Measurements from ENCODE around the gene PAPPA2.

PAPPA2 gene

DNA sequence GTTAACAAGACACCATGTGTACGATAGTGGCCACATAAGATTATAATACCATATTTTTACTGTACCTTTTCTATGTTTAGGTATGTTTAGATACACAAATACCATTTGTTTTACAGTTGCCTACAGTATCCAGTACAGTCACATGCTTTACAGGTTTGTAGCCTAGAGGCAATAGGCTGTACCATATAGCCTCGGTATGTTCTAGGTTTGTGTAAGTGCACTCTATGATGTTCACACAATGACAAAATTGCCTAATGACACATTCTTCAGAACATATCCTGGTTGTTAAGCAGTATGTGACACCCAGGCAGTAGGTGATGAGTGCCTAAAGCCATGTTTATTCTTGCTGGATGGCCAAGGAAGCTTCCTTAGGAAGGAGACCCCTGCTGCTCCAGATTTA lies 111.8 kb downstream of the PAPPA2 start:
- Mint-ChIP-seq H3K27ac (no peak overlapping the region), H3K4me3 (no peak overlapping the region), H3K36me3 (ENCODE audit: low read depth) (no peaks in the 10 kb centered on the region), H3K27me3 (no peaks in the 10 kb centered on the region), H3K4me1 (ENCODE audit: low read depth) (no peaks in the 10 kb centered on the region), H3K9me3 (no peaks in the 10 kb centered on the region)
- intact Hi-C loops (cut with micrococcal nuclease) = no loop called here

DNA sequence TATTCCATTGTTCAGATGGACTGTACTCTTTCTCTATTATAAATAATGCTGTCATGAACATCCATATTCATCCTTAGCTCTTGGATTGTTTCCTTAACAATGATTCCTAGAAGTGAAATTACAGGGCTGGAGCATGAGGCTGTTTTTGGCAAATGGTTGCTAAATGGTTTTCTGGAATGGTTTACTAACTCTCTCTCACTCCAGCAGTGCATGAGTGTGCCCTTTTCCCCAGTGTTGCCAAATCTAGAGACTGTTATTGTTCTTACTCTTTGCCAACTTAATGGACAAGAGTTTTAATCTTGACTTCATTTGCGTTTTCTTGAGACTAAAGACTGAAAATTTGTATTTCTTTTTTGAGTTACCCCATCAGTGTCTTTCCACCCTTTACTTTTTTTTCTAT lies 113.0 kb downstream of the PAPPA2 start:
- Mint-ChIP-seq H3K4me1 (ENCODE audit: low read depth) (no peaks in the 10 kb centered on the region), H3K9me3 (no peaks in the 10 kb centered on the region), H3K4me3 (no peak overlapping the region), H3K36me3 (ENCODE audit: low read depth) (no peaks in the 10 kb centered on the region), H3K27ac (no peak overlapping the region), H3K27me3 (no peaks in the 10 kb centered on the region)
- intact Hi-C loops (cut with micrococcal nuclease) = no loop called here

DNA sequence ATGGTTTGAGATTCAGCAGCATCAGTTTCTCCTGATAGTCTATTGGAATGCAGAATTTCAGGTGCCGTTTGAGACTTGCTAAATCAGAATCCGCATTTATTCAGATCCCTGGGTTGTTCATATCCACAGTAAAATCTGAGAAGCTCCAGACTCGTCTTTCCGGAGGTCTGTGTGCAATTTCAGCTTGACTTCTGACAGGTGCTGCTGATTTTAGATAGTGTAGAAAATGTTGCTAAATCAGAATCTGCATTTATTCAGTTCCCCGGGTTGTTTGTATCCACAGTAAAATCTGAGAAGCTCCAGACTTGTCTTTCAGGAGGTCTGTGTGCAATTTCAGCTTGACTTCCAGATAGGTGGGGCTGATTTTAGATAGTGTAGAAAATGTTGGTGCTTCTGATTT lies 113.7 kb downstream of the PAPPA2 start:
- Mint-ChIP-seq H3K36me3 (ENCODE audit: low read depth) (no peaks in the 10 kb centered on the region), H3K27me3 (no peaks in the 10 kb centered on the region), H3K9me3 (no peaks in the 10 kb centered on the region), H3K4me1 (ENCODE audit: low read depth) (no peaks in the 10 kb centered on the region), H3K4me3 (no peak overlapping the region), H3K27ac (no peak overlapping the region)
- intact Hi-C loops (cut with micrococcal nuclease) = no loop called here

DNA sequence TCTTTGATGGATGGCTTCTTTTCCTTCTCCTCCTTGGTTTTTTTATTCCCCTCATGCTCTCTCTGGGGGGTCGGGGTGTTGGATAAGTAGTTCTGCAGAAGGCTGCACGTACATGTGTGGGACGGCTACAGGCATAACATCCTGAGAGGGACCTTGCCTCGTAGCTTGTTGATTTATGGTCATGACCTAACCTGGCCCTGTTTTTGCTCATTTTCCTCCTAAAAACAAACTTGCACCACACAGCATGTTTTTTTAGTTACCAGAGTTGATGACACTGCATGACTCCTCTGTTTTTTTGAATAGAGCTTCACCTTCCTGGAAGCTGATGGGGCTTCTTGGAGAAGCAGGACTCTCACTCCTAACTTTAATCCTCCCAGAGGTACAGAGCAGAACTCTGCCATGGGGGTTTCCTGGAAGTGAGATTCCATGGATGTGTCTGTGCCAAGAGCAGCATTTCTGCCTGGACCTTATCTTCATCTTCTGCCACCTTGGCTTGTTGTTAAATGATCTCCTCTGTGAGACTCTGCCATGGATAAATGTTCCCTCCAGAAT lies 114.7 kb downstream of the PAPPA2 start:
- no peaks in the 10 kb centered on the region for H3K9me3 Mint-ChIP-seq
- H3K36me3 Mint-ChIP-seq (ENCODE audit: low read depth) = no peaks in the 10 kb centered on the region
- intact Hi-C loops (cut with micrococcal nuclease) = no loop called here
- H3K4me3 Mint-ChIP-seq = no peak overlapping the region
- H3K4me1 Mint-ChIP-seq (ENCODE audit: low read depth) = no peaks in the 10 kb centered on the region
- H3K27ac Mint-ChIP-seq = no peak overlapping the region
- H3K27me3 Mint-ChIP-seq = no peaks in the 10 kb centered on the region

DNA sequence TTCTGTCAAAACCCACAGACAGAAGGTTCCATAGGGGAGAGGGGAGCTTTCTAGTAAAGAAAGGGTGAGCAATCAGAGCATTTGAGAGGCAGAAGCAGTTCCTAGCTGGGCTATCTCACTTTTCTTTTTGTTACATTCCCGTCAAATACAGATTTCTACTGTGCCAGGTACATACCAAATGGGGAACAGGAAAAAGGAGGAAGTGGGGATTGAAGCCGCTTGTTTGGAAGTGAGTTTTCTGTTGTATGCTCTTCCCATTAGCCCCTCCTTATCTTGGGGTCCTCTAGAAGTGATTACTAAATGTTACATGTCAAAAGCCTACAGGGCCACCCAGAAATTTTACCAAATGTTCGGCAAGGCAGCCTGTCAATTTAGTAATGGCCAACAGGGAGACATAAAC lies 116.1 kb downstream of the PAPPA2 start:
- Mint-ChIP-seq H3K27ac (no peak overlapping the region), H3K4me3 (no peak overlapping the region), H3K4me1 (ENCODE audit: low read depth) (no peaks in the 10 kb centered on the region), H3K36me3 (ENCODE audit: low read depth) (no peaks in the 10 kb centered on the region), H3K9me3 (peaks cover under 1% of the 10 kb centered on the region), H3K27me3 (no peaks in the 10 kb centered on the region)
- intact Hi-C loops (cut with micrococcal nuclease) = no loop called here

DNA sequence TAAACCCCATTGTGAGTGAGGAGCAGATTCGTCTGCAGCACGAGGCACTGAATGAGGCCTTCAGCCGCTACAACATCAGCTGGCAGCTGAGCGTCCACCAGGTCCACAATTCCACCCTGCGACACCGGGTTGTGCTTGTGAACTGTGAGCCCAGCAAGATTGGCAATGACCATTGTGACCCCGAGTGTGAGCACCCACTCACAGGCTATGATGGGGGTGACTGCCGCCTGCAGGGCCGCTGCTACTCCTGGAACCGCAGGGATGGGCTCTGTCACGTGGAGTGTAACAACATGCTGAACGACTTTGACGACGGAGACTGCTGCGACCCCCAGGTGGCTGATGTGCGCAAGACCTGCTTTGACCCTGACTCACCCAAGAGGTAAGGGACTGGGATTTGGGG lies 132.2 kb downstream of the PAPPA2 start:
- Mint-ChIP-seq H3K27me3 (no peaks in the 10 kb centered on the region), H3K4me3 (no peak overlapping the region), H3K4me1 (ENCODE audit: low read depth) (no peaks in the 10 kb centered on the region), H3K9me3 (no peaks in the 10 kb centered on the region), H3K36me3 (ENCODE audit: low read depth) (no peaks in the 10 kb centered on the region), H3K27ac (no peak overlapping the region)
- intact Hi-C loops (cut with micrococcal nuclease) = no loop called here

DNA sequence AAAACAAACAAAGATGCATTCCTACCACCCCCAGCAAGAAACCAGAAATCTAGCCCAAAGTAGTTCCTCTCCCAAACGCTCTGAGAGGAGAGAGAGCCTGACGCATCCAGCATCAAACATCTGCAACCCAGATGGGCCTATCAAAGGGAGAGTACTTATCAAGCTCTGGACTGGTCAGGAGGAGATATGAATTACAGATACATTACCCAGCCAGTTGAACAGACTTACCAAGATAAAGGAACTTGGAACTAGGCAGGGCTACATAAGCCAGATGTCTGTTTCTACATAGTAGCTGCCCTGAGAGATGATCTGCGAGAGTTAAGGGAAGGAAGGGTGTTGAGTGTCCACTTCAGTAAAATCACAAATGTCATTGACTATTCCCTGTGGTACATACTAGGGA lies 138.4 kb downstream of the PAPPA2 start:
- Mint-ChIP-seq H3K4me3 (no peak overlapping the region), H3K36me3 (ENCODE audit: low read depth) (no peaks in the 10 kb centered on the region), H3K27ac (no peak overlapping the region), H3K27me3 (no peaks in the 10 kb centered on the region), H3K4me1 (ENCODE audit: low read depth) (no peaks in the 10 kb centered on the region), H3K9me3 (no peaks in the 10 kb centered on the region)
- intact Hi-C loops (cut with micrococcal nuclease) = no loop called here

DNA sequence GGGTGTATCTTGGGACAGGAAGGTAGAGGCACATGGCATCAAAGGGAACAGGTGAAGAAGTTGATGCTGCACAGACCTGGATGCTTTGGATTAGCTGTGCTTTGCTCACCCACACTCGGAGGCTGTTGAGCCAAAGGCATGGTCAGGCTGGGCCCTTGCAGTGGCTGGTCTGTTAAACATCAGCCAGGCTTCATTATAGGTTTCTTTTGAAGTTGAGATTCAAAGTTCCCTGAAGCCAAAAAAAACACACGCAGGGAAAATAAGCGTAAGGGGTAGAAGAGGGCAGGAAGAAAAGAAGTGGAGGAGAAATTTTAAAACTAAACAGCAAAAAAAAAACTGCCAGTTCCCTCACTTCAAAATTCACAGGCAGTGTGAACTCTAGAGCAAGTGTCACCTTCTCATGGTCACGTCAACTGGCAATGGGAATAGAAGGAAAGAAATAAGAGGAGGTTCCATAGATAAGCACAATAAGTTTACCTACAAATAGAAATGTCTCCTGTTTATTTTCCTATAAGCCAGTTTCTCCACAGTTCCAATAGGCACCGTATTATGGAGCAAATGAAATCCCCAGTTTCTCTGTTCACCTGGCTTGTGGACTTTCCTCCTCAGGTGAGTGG lies 139.5 kb downstream of the PAPPA2 start:
- H3K27ac Mint-ChIP-seq = no peak overlapping the region
- no peaks in the 10 kb centered on the region for H3K9me3 Mint-ChIP-seq
- H3K27me3 Mint-ChIP-seq = no peaks in the 10 kb centered on the region
- intact Hi-C loops (cut with micrococcal nuclease) = no loop called here
- H3K4me1 Mint-ChIP-seq (ENCODE audit: low read depth) = no peaks in the 10 kb centered on the region
- H3K36me3 Mint-ChIP-seq (ENCODE audit: low read depth) = no peaks in the 10 kb centered on the region
- H3K4me3 Mint-ChIP-seq = no peak overlapping the region

DNA sequence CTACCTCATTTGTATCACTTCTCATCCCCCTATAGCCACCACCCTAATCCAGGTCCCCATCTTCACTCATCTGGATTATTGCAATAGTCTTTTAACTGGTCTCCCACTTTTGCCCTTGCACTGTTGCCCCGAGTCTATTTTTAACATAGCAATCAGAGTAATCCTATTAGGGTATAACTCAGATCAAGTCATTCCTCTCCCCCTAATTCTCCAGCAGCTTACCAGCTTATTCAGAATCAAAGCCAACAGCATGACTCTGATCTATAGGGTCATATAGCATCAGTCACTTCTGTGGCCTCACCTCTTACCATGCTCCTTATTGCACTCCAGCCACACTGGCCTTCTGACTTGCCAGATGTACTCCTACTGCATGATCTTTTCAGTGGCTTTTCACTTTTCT lies 140.7 kb downstream of the PAPPA2 start:
- Mint-ChIP-seq H3K36me3 (ENCODE audit: low read depth) (no peaks in the 10 kb centered on the region), H3K9me3 (no peaks in the 10 kb centered on the region), H3K4me3 (no peak overlapping the region), H3K27ac (no peak overlapping the region), H3K27me3 (no peaks in the 10 kb centered on the region), H3K4me1 (ENCODE audit: low read depth) (no peaks in the 10 kb centered on the region)
- intact Hi-C loops (cut with micrococcal nuclease) = no loop called here

DNA sequence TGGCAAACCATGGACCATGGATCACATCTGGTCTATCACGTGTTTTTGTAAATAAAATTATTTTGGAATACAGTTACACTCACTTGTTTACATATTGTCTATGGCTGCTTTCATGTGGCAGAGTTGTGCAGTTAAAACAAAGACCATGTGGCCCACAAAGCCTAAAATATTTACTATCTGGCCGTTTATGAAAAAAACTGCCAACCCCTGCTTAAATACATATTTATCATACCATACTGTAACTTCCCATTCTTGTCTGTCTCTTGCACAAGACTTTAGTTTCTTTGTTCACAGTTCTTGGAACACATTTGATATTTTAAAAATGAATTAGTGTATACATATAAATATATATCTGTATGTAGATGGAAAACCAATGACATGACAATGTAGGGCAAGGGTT lies 141.5 kb downstream of the PAPPA2 start:
- Mint-ChIP-seq H3K4me1 (ENCODE audit: low read depth) (no peaks in the 10 kb centered on the region), H3K4me3 (no peak overlapping the region), H3K27me3 (no peaks in the 10 kb centered on the region), H3K27ac (no peak overlapping the region), H3K36me3 (ENCODE audit: low read depth) (no peaks in the 10 kb centered on the region), H3K9me3 (no peaks in the 10 kb centered on the region)
- intact Hi-C loops (cut with micrococcal nuclease) = no loop called here

DNA sequence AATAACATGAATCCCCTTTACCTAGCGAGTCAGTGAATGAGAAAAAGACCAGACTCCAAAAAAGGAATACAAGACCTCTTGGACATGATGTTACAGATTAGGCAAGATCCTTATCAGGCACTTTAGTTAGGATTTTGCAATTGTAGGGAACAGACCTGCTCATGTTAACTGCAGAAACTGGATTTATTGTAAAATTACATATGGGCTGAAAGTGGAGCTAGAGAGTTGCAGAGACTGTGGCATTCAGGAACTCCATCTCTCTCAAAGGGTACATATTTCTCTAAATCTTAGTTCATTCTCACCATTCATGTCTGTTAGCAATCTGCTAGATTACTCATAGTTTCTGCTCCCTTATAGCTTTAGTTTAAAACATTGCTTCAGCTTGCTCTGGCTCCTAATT lies 142.2 kb downstream of the PAPPA2 start:
- intact Hi-C loops (cut with micrococcal nuclease) = no loop called here
- Mint-ChIP-seq H3K4me3 (no peak overlapping the region), H3K27me3 (no peaks in the 10 kb centered on the region), H3K36me3 (ENCODE audit: low read depth) (no peaks in the 10 kb centered on the region), H3K4me1 (ENCODE audit: low read depth) (no peaks in the 10 kb centered on the region), H3K27ac (no peak overlapping the region), H3K9me3 (no peaks in the 10 kb centered on the region)

DNA sequence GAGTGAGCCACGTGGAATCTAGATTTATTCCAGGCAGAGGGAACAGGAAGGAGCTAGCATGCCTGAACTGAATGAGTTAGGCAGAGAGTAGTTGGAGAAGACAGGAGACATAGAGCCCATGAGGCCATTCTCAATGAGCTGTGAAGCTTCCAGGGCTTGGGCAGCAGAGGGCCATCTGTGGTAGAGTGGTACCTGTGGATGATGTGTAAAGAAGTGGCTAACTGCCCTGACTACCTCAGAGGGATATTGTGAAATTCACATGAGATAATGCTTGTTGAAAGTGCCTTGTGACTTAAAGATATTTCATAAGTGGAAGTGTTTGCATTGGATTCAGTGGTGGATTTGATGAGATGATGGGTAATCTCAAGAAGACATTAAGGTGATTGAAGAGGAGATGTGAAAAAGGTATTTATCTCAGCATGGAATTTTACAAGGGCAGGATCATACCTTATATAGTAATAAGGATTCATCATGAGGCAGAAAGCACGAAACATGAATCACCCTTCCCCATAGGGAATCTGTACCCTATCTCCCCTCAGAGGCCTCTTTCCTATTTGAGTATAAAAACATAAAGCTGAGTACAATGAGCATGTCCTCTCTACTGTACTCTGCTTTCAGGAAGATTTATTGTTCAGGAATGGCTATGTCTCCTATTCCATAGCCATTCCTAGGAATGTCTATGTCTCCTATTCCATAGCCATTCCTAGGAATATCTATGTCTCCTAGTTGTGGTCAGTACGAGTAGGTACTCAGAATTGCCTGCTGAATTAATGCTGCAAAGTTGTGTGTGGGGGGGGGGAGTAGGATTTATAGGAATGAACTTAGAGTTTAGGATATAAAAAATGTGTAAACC lies 146.8 kb downstream of the PAPPA2 start:
- H3K9me3 Mint-ChIP-seq = no peaks in the 10 kb centered on the region
- H3K36me3 Mint-ChIP-seq (ENCODE audit: low read depth) = no peaks in the 10 kb centered on the region
- intact Hi-C loops (cut with micrococcal nuclease) = no loop called here
- H3K4me3 Mint-ChIP-seq = no peak overlapping the region
- no peaks in the 10 kb centered on the region for H3K4me1 Mint-ChIP-seq (ENCODE audit: low read depth)
- no peaks in the 10 kb centered on the region for H3K27me3 Mint-ChIP-seq
- H3K27ac Mint-ChIP-seq = no peak overlapping the region

DNA sequence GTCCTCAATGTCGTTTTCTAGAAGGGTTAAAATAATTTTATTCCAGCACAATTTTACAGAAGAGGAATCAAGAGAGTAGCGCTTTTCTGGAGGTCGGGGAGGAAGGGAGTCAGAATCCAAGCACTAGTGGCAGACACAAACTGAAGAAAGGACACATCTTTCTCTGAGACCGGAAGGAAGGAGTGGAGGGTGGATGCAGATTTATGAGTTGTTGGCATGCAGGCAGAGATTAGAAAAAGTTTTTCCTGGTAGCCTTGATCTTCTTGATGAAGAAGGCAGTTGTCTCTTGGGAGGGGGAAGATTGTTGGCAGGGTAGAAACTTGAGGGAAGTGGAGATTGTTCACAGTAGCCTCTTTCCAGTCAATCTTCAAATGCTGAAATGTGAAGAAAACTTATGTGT lies 149.8 kb downstream of the PAPPA2 start:
- Mint-ChIP-seq H3K9me3 (no peaks in the 10 kb centered on the region), H3K36me3 (ENCODE audit: low read depth) (no peaks in the 10 kb centered on the region), H3K4me3 (no peak overlapping the region), H3K27ac (no peak overlapping the region), H3K27me3 (no peaks in the 10 kb centered on the region), H3K4me1 (ENCODE audit: low read depth) (no peaks in the 10 kb centered on the region)
- intact Hi-C loops (cut with micrococcal nuclease) = no loop called here

DNA sequence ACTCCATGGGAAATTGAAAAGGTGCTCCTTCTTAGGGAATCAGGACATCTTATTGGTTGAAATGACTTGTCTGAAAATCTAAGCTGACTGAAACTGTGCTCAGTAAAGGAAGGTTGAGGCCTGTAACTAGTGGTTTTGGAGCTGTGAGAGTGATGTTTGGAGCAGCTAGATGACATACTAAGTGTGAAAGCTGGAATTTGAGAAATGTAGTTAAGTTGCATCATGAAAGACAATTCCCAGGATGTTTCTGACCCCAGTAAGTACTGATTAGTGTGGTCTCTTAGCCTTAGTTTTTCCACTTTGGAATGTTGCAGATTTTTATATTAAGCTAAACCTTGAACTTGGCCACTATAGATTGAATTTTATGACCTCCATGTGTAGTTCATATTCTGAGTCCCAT lies 154.9 kb downstream of the PAPPA2 start:
- Mint-ChIP-seq H3K4me3 (no peak overlapping the region), H3K27ac (no peak overlapping the region)

More for the DNA sequence above, 154.9 kb downstream of the PAPPA2 start:
- H3K4me1 Mint-ChIP-seq (ENCODE audit: low read depth) = no peaks in the 10 kb centered on the region
- no peaks in the 10 kb centered on the region for H3K27me3 Mint-ChIP-seq
- no peaks in the 10 kb centered on the region for H3K9me3 Mint-ChIP-seq
- intact Hi-C loops (cut with micrococcal nuclease) = no loop called here
- H3K36me3 Mint-ChIP-seq (ENCODE audit: low read depth) = no peaks in the 10 kb centered on the region

All from dendritic cell treated with granulocyte-macrophage colony-stimulating factor and Interleukin-4, amounts not matched to agents 40 ng/mL and 50 ng/mL, for 4 days (primary cell).